H9 (cell line): ENCODE results near the gene PAQR4. TPM values are rescaled to one million over a fixed set of nuclear protein-coding genes. Genes with fewer than 3 reads are reported as not detected.

Experiments
- DNase-seq: peaks from one replicate; pipeline ENCODE4 v3.0.0-alpha.2; 2017
- H2AFZ ChIP-seq: one replicate; pipeline ENCODE4 v1.6.1; 2013; ENCODE audit warnings: mild to moderate bottlenecking, low read length, control low read depth, moderate library complexity
- H2AK5ac ChIP-seq: 2 replicates; pipeline ENCODE4 v1.6.1; 2013; ENCODE audit warnings: low read length, control low read depth, mixed read lengths; ENCODE audit not compliant: insufficient read length
- H2BK120ac ChIP-seq: one replicate; pipeline ENCODE4 v1.6.1; 2013; ENCODE audit warnings: low read depth, mild to moderate bottlenecking, low read length, control low read depth, inconsistent platforms; ENCODE audit not compliant: poor library complexity, severe bottlenecking
- H2BK12ac ChIP-seq: 2 replicates; pipeline ENCODE4 v1.6.1; 2013; ENCODE audit warnings: low read length, control low read depth, mixed read lengths, low read depth; ENCODE audit not compliant: insufficient read length
- H2BK15ac ChIP-seq: 2 replicates; pipeline ENCODE4 v1.6.1; 2013; ENCODE audit warnings: low read depth, low read length, control low read depth
- H2BK20ac ChIP-seq: one replicate; pipeline ENCODE4 v1.6.1; 2013; ENCODE audit warnings: low read depth, mild to moderate bottlenecking, low read length, control low read depth, inconsistent platforms; ENCODE audit not compliant: poor library complexity, severe bottlenecking
- H2BK5ac ChIP-seq: 2 replicates; pipeline ENCODE4 v1.6.1; 2013; ENCODE audit warnings: low read length, control low read depth, mixed read lengths; ENCODE audit not compliant: insufficient read length
- H3K14ac ChIP-seq: 2 replicates; pipeline ENCODE4 v1.6.1; 2013; ENCODE audit warnings: low read length, control low read depth; ENCODE audit not compliant: insufficient read depth
- H3K18ac ChIP-seq: 2 replicates; pipeline ENCODE4 v1.6.1; 2013; ENCODE audit warnings: low read depth, mild to moderate bottlenecking, mixed read lengths, low read length, control low read depth; ENCODE audit not compliant: insufficient read length
- H3K23ac ChIP-seq: 2 replicates; pipeline ENCODE4 v1.6.1; 2013; ENCODE audit warnings: low read length, control low read depth, mixed read lengths, low read depth; ENCODE audit not compliant: insufficient read length
- H3K23me2 ChIP-seq: 2 replicates; pipeline ENCODE4 v1.6.1; 2013; ENCODE audit warnings: low read depth, mild to moderate bottlenecking, mixed read lengths, low read length, control low read depth; ENCODE audit not compliant: insufficient read length, poor library complexity, severe bottlenecking
- H3K27ac ChIP-seq: 2 replicates; pipeline ENCODE4 v1.5.1; 2013; ENCODE audit warnings: low read length, control low read depth, mixed read lengths, low read depth; ENCODE audit not compliant: insufficient read length
- H3K27me3 ChIP-seq: 2 replicates; pipeline ENCODE4 v1.6.1; 2013; ENCODE audit warnings: low read length, control low read depth, inconsistent platforms; ENCODE audit not compliant: insufficient read depth
- H3K4ac ChIP-seq: 2 replicates; pipeline ENCODE4 v1.6.1; 2013; ENCODE audit warnings: low read depth, mild to moderate bottlenecking, control low read depth, inconsistent platforms, low read length, moderate library complexity
- H3K4me1 ChIP-seq: 2 replicates; pipeline ENCODE4 v1.6.1; 2013; ENCODE audit warnings: low read length, control low read depth, inconsistent platforms; ENCODE audit not compliant: insufficient read depth
- H3K4me2 ChIP-seq: 2 replicates; pipeline ENCODE4 v1.6.1; 2013; ENCODE audit warnings: low read length, control low read depth, mixed read lengths; ENCODE audit not compliant: insufficient read length, insufficient read depth
- H3K56ac ChIP-seq: 2 replicates; pipeline ENCODE4 v1.6.1; 2013; ENCODE audit warnings: low read depth, mild to moderate bottlenecking, mixed read lengths, low read length, control low read depth; ENCODE audit not compliant: insufficient read length
- H3K79me1 ChIP-seq: 2 replicates; pipeline ENCODE4 v1.6.1; 2013; ENCODE audit warnings: low read depth, mild to moderate bottlenecking, moderate library complexity, low read length, control low read depth, inconsistent platforms; ENCODE audit not compliant: insufficient read depth, poor library complexity, severe bottlenecking
- H3K79me2 ChIP-seq: 2 replicates; pipeline ENCODE4 v1.6.1; 2013; ENCODE audit warnings: low read length, control low read depth, inconsistent platforms; ENCODE audit not compliant: insufficient read depth
- H3K9ac ChIP-seq: 2 replicates; pipeline ENCODE4 v1.6.1; 2013; ENCODE audit warnings: low read length, control low read depth, mixed read lengths; ENCODE audit not compliant: insufficient read length; ENCODE audit errors: extremely low read depth
- H3K9me3 ChIP-seq: one replicate; pipeline ENCODE4 v1.6.1; 2013; ENCODE audit warnings: low read depth, low read length, inconsistent platforms; ENCODE audit not compliant: control insufficient read depth
- H3T11ph ChIP-seq: one replicate; pipeline ENCODE4 v1.6.1; 2013; ENCODE audit warnings: mild to moderate bottlenecking, low read length, control low read depth, inconsistent platforms
- H4K20me1 ChIP-seq: one replicate; pipeline ENCODE4 v1.6.1; 2013; ENCODE audit not compliant: control insufficient read depth, insufficient read length, insufficient read depth
- H4K5ac ChIP-seq: 2 replicates; pipeline ENCODE4 v1.6.1; 2013; ENCODE audit warnings: low read depth, mild to moderate bottlenecking, mixed read lengths, low read length, control low read depth; ENCODE audit not compliant: insufficient read length
- H4K8ac ChIP-seq: replicated peaks from 2 replicates; pipeline ENCODE4 v1.6.1; 2013; ENCODE audit warnings: low read length, control low read depth, mixed read lengths, low read depth; ENCODE audit not compliant: insufficient read length
- H4K91ac ChIP-seq: 2 replicates; pipeline ENCODE4 v1.6.1; 2013; ENCODE audit warnings: low read depth, mild to moderate bottlenecking, moderate library complexity, mixed read lengths, low read length, control low read depth; ENCODE audit not compliant: insufficient read length
- H3K27ac Mint-ChIP-seq, 3 experiments: 2 replicates in 2 of 3; 3 replicates in 1 of 3; pipeline ENCODE4 v1.8.0; 2020 to 2021; ENCODE audit warnings: mixed read lengths in 3 of 3, mild to moderate bottlenecking in 1 of 3, moderate library complexity in 1 of 3
- H3K27me3 Mint-ChIP-seq: 2 replicates; pipeline ENCODE4 v1.8.0; 2021; ENCODE audit warnings: low read depth, mild to moderate bottlenecking, moderate library complexity, mixed read lengths
- H3K36me3 Mint-ChIP-seq, 3 experiments: 2 replicates in 2 of 3; 3 replicates in 1 of 3; pipeline ENCODE4 v1.8.0; 2020 to 2021; ENCODE audit warnings: low read depth in 3 of 3, mixed read lengths in 3 of 3; ENCODE audit not compliant: insufficient read depth in 1 of 3
- H3K4me1 Mint-ChIP-seq, 2 experiments: 2 replicates each; pipeline ENCODE4 v1.8.0; 2020; ENCODE audit warnings: mixed read lengths in 2 of 2
- H3K4me3 Mint-ChIP-seq, 2 experiments: 2 replicates in 1 of 2; 3 replicates in 1 of 2; pipeline ENCODE4 v1.8.0; 2020 to 2021; ENCODE audit warnings: mild to moderate bottlenecking in 2 of 2, mixed read lengths in 2 of 2, moderate library complexity in 1 of 2
- H3K9me3 Mint-ChIP-seq, 2 experiments: 2 replicates in 1 of 2; 3 replicates in 1 of 2; pipeline ENCODE4 v1.8.0; 2020; ENCODE audit warnings: mild to moderate bottlenecking in 2 of 2, mixed read lengths in 2 of 2, moderate library complexity in 1 of 2
- WGBS: extraction: QIAGEN DNeasy Blood & Tissue Kit; methylation state at CpG from one replicate; pipeline ENCODE4 v1.1.7; 2013; ENCODE audit warnings: missing lambda C conversion rate, low lambda C conversion rate, mixed read lengths; ENCODE audit not compliant: insufficient read length; ENCODE audit errors: extremely low coverage; 5-methylcytosine and 5-hydroxymethylcytosine counted together
- total RNA-seq: library from RNA; stranded (reverse); gene quantifications from 2 replicates; pipeline ENCODE4 v1.2.1, GENCODE V29; 2021
- TF ChIP-seq, protein P1 (sequence below): fragments of 200-600 bp; sonication (generic); conservative IDR thresholded peaks from 3 replicates; pipeline ENCODE4 v1.8.0; 2021; ENCODE audit warnings: antibody characterized with exemption, mild to moderate bottlenecking

Gene PAQR4
- total RNA-seq, 1 experiment from 2014 or later: 32.1 TPM

DNA sequence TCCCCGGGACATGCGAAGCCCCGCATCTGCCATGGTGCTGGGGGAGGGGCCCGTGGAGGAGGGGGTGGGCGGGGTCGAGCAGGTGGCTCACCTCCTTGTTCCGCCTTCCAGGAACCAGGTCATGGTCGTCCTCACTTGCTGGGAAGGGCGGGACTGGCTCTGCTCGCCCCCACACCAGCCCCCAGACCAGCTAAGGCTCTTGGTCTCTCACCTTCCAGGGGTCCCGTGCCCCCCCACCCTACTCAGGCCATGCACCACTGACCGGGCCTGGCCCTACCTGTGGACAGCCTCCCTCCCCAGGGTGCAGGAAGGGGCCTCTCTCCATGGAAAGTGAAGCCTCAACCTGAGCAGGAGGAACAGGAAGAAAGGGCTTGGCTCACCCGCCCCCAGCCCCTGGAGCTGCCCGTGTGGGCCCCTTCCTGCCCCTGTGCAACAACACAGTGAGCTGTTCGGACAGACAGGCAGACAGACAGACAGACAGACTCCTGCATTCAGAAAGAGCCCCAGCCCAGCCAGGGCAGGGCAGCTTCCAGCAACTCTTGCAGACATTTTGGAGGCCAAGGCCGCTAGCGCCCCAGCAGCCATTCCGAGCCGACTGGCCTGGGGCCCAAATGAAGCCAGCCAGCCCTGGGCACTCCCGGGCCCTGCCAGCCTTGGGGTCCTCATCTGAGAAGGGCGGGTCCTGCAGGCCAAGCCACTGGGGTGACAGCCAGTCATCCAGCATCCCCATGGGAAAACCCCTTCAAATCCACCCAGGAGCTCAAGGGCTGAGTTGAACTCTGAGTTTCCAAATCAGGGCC, 13.2 kb upstream of the PAQR4 start:
- Histone ChIP-seq H3K27me3 (no peaks in the 10 kb centered on the region), H2BK15ac (no peak overlapping the region), H3K4ac (no peak overlapping the region), H4K5ac (no peak overlapping the region), H2BK120ac (no peak overlapping the region), H3K56ac (no peak overlapping the region), H4K8ac (no peak overlapping the region), H3K4me2 (no peak overlapping the region), H2AK5ac (no peak overlapping the region), H3K27ac (no peak overlapping the region), H3K79me2 (no peaks in the 10 kb centered on the region), H4K20me1 (no peaks in the 10 kb centered on the region), H3K79me1 (no peaks in the 10 kb centered on the region), H2BK20ac (no peak overlapping the region), H3K23me2 (no peaks in the 10 kb centered on the region), H3K9ac (no peak overlapping the region), H4K91ac (no peak overlapping the region), H3K4me1 (peaks cover 3% of the 10 kb centered on the region; the same call in 1 of the 2 replicates), H3K23ac (no peak overlapping the region), H3T11ph (no peak overlapping the region), H3K18ac (peak overlapping the region; percentile 35), H3K9me3 (no peaks in the 10 kb centered on the region), H2AFZ (no peak overlapping the region), H2BK5ac (no peak overlapping the region), H3K14ac (no peak overlapping the region; the same call in 1 of the 2 replicates), H2BK12ac (no peak overlapping the region)
- Mint-ChIP-seq H3K27me3 (peaks cover 6% of the 10 kb centered on the region), H3K27ac (peak overlapping the region in 1 of 3 experiments; percentile 76; a peak in 1 of 7 replicates), H3K9me3 (no peaks in the 10 kb centered on the region; a peak in 1 of 5 replicates), H3K36me3 (no peaks in the 10 kb centered on the region), H3K4me1 (peaks cover 14 to 22% of the 10 kb centered on the region in 2 experiments), H3K4me3 (peak overlapping the region in 1 of 2 experiments; percentile 48; a peak in 1 of 5 replicates)
- no CpG with 5 or more reads among the region's 21 CpGs for WGBS
- DNase-seq: peak; percentile 50
- TF ChIP-seq, protein P1, sequence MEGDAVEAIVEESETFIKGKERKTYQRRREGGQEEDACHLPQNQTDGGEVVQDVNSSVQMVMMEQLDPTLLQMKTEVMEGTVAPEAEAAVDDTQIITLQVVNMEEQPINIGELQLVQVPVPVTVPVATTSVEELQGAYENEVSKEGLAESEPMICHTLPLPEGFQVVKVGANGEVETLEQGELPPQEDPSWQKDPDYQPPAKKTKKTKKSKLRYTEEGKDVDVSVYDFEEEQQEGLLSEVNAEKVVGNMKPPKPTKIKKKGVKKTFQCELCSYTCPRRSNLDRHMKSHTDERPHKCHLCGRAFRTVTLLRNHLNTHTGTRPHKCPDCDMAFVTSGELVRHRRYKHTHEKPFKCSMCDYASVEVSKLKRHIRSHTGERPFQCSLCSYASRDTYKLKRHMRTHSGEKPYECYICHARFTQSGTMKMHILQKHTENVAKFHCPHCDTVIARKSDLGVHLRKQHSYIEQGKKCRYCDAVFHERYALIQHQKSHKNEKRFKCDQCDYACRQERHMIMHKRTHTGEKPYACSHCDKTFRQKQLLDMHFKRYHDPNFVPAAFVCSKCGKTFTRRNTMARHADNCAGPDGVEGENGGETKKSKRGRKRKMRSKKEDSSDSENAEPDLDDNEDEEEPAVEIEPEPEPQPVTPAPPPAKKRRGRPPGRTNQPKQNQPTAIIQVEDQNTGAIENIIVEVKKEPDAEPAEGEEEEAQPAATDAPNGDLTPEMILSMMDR: no peak
